ENCODE results near the gene NISCH.

DNA sequence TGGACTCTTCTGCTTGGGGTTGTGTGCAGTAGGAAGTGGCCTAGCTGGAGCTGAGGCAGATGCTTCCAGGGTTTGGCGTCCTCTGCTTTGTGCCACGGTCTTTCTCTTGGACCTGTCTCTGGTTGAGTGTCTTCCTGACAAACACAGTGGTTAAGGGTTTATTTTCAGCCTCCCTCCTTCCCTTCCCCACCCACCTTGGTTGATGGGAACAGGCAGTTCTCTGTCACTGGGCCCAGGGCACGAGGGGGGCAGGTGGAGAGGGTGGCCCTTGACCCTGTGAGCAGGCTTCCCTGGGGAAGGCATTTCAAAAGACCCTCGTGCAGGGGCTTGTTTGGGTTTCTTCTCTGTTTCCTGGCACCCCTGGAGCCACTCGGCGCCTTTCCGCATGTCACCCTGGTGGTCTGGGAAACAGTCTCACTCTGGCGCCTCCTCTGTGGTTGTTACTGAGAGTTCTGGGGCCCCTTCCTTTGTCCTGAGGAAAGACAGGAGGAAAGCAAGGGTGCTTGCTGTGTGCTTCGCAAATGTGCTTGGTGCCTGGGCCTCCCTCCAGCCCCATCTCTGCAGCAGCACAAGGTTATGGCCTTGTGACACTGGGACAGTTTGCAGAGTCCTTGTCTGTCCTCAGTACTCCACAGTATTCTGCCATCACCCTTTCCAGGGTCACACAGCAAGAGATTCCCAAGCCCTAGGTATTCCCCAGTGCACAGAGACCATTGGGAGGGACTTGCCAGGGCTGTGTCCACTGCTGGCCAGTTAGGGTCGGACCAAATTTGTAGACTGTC lies 29.5 kb downstream of the NISCH start:
- TF ChIP-seq CTCF (IDR thresholded peaks at IDR 0.05; ENCODE audit: extremely low read depth in 1 of 2, insufficient read depth in 1 of 2, low read depth in 1 of 2, low read length in 2 of 2) (no peak), POLR2AphosphoS5 (IDR thresholded peaks at IDR 0.05; ENCODE audit: insufficient read depth, low read depth, low read length) (no peak), POLR2A (IDR thresholded peaks at IDR 0.05; ENCODE audit: low read depth, low read length) (no peak), EZH2 (IDR thresholded peaks at IDR 0.05; ENCODE audit: borderline replicate concordance, low read depth, low read length, severe bottlenecking) (no peak), GATA2 (IDR thresholded peaks at IDR 0.05; ENCODE audit: insufficient read depth, insufficient read length, low read depth, low read length) (no peak), FOS (IDR thresholded peaks at IDR 0.05; ENCODE audit: borderline replicate concordance, insufficient read depth, low read length) (no peak), MYC (IDR thresholded peaks at IDR 0.05; ENCODE audit: low read depth, low read length) (no peak), MAX (IDR thresholded peaks at IDR 0.05; ENCODE audit: insufficient read depth, insufficient read length) (no peak), JUN (IDR thresholded peaks at IDR 0.05; ENCODE audit: borderline replicate concordance, insufficient read depth, insufficient read length, low read depth) (no peak)

Data from endothelial cell of umbilical vein (primary cell).